GM18868 (cell line): Measurements from ENCODE around the gene BDP1.
A peak's percentile ranks its signal among the peaks of the same experiment; 100 is the strongest.
"Not testable (repeated sequence)": the region's sequence is repeated elsewhere in the genome, so short reads cannot be mapped to it uniquely, and the experiment has no call there.

Source experiments
- ATAC-seq: cut with Tn5 transposase; IDR thresholded peaks from one replicate; pipeline ENCODE4 v1.9.1; 2021; ENCODE audit warnings: mild to moderate bottlenecking, moderate library complexity; ENCODE audit not compliant: unreplicated experiment

BDP1 gene

DNA sequence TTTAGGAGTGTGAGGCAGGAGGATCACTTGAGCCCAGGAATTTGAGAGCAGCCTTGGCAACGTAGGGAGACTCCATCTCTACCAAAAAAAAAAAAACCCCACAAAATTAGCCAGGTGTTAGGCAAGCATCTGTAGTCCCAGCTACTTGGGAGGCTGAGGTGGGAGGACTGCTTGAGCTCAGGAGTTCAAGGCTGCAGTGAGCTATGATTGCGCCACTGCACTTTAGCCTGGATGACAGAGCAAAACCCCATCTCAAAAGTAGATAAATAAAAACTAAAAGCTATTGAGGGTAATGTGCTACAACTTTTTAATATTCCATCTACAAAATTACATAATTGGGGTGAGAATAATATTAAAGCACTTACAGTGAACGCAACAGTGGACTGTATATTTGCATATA, 5.9 kb downstream of the BDP1 start:
- ATAC-seq: no peak

- ATAC-seq: no peak
Observed at GRCh38 chr5:71471193-71471592, 15.7 kb downstream of the BDP1 start.

GRCh38 chr5:71475788-71476384, 20.4 kb downstream of the BDP1 start:
- ATAC-seq: no peak

- ATAC-seq: no peak
Observed at GRCh38 chr5:71481441-71481840, 26.0 kb downstream of the BDP1 start.

DNA sequence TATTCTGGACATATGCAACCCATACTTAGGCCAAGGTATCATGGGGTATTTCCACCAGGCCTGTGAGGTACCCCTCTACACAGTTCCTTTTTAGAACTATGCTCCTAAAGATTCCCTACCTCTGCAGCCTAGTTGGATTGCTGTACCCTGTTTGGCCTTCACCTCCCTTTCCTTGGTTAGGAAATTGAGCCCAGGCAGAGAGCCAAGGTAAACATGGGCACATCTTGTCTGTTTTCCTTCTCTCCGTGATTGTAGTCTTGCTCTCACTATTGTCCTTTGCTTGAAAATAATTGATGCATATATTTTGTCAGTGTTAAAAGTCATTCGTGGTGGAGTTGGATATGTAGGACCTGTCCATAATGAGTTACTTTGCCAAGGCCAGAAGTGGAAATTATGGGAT, 26.7 kb downstream of the BDP1 start:
- ATAC-seq: no peak

- no peak for ATAC-seq
Observed at GRCh38 chr5:71483355-71483754, 27.9 kb downstream of the BDP1 start.

DNA sequence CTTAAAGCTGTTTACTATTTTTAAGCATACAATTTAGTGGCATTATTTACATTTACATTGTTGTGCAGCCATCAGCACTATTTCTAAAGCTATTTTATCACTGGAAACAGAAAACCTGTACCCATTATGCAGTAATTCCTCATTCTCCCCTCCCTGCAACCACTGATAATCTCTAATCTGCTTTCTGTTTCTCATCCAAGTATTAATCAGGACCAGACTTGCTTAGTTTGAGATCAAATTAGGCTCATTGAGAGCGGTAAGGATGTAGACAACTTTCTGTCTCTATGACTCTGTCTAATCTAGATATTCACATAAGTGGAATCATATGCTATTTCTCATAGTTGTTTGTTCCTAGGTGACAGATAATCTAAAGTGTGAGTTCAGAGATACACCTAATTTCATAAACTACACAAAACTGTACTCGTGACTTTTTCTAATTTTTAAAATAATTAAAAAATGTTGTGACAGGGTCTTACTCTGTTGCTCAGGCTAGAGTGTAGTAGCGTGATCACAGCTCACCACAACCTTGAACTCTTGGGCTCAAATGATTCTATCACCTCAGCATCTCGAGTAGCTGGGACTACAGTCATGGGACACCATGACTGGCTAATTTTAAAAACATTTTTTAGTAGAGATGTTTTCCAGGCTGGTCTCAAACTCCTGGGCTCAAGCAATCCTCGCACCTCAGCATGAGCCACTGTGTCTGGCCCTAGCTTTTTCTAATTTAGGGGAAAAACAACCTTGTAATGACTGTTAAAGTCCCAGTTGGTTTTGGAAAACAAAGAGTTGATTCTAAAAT, 37.6 kb downstream of the BDP1 start:
- ATAC-seq: no peak

DNA sequence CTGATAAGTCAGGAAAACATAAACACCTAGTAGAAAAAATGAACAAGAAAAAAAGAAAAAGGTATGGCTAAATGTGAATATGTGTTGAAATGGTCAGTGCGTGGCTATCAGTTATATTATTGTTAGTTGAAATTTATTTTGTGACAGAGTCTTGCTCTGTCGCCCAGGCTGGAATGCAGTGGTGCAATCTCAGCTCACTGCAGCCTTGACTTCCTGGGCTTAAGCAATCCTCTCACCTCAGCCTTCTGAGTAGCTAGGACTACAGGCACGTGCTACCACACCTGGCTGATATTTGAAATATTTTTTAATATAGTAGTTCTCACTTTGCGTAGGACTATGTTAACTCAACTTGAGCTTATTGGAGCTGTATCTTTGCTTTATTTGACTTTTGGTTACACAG, 38.8 kb downstream of the BDP1 start:
- ATAC-seq: not testable (repeated sequence)

DNA sequence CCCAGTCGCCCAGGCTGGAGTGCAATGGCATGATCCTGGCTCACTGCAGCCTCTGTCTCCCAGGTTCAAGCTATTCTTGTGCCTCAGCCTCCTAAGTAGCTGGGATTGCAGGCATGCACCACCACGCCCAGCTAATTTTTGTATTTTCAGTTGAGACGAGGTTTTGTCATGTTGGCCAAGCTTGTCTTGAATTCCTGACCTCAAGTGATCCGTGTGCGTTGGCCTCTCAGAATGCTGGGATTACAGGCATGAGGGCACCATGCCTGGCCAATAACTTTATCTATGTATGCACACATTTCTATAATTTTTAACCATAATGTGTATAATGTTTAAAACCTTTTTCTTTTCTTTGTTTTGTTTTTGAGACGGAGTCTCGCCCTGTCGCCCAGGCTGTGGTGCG, 43.3 kb downstream of the BDP1 start:
- ATAC-seq: not testable (repeated sequence)

GRCh38 chr5:71503536-71503935, 48.1 kb downstream of the BDP1 start:
- ATAC-seq: no peak

DNA sequence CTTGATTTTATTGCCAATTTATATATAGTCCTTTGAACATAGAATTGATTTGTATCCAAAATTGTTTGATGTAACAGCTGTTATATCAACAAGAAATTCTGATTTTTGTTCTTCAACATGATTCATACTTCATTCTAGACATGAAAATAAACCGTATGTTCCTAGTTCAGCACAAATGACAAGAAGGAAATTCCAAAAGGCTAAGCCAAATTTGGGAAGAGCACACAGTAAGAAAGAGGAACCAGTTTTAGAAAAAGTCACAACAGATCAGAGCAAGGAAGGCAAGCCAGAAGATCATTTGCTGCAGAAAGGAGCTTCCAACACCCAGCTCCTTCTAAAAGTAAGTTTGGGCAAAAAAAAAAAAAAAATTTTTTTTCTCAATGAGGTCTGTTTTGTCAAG, 66.7 kb downstream of the BDP1 start:
- ATAC-seq: no peak

GRCh38 chr5:71525611-71526010, 70.2 kb downstream of the BDP1 start:
- not testable (repeated sequence) for ATAC-seq

DNA sequence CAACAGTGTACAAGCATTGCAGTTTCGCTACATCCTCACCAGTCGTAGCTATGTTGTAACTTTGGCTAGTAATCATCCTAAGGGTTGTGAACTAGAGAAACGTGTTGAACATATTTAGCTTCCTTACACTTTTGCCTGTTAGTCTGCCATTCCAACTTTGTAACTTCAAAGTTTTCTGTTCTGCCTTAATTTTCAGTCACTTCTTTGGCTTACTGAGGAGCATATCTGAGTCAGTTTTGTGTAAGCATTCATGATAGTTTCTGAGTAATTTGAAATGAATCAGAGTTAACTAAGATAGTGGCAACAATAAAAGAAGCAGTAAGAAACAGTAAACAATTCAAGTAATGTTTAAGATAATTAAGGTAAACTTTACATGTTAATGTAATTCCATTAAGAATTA, 72.8 kb downstream of the BDP1 start:
- no peak for ATAC-seq

DNA sequence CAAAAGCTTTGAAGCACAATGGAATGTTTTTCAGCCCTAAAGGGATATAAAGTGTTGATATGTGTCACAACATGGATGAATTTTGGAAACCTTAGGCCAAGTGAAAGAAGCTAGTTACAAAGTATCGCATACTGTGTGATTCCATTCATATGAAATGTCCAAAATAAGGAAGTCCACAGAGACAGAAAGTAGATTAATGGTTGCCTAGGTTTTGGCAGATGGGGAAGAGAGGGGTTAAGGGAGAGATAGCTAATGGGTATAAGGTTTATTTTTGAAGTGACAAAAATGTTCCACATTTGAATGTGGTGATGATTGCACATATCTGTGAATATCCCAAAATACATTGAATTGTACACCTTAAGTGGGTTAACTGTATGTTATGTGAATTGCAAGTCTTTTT, 74.2 kb downstream of the BDP1 start:
- no peak for ATAC-seq

DNA sequence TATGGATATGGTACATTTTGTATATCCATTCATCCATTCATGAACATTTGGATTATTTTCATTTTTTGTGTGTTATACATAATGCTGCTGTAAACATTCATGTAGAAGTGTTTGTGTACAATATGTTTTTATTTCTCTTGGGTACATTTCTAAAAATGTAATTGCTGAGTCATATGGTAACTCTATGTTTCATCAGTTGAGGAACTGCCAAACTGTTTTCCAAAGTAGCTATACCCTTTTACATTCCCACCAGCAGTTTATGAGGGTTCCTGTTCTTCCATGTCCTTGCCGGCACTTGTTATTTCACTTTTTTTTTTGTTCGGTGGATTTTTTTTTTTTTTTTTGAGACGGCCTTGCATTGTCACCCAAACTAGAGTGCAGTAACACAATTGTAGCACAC, 77.7 kb downstream of the BDP1 start:
- no peak for ATAC-seq

DNA sequence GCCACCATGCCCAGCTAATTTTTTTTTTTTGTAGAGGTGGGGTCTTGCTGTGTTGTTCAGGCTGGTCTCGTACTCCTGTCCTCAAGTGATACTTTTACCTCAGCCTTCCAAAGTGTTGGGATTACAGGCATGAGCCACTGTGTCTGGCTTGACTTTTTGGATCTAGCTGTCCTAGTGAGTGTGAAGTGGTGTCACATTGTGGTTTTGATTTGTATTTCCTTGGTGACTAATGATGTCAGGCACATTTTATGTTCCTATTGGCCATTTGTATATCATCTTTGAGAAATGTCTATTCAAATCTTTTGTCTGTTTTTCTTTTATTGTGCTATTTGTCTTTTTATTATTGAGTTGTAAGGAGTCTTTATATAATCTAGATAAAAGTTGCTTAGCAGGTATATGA, 78.2 kb downstream of the BDP1 start:
- peak; percentile 57 for ATAC-seq

DNA sequence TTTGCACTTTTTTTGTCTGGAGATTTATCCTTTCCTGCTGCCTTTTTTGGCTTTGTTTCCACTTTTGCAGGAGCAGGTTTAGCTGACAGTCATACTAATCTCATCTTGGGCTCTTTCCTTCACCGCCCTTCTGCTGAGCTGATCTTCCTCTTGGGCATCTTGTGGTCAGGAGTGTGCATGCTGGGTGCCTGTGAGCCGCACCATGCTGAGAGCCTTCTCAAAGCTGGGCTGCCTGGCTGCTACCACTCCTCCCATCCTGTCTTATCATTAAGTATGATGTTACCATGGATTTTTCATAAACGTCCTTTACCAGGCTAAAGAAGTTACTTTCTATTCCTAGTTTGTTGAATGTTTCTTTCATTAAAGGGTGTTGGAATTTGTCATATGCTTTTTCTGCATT, 82.2 kb downstream of the BDP1 start:
- ATAC-seq: no peak

- ATAC-seq: not testable (repeated sequence)
Observed at GRCh38 chr5:71550885-71551284, 95.4 kb downstream of the BDP1 start.

DNA sequence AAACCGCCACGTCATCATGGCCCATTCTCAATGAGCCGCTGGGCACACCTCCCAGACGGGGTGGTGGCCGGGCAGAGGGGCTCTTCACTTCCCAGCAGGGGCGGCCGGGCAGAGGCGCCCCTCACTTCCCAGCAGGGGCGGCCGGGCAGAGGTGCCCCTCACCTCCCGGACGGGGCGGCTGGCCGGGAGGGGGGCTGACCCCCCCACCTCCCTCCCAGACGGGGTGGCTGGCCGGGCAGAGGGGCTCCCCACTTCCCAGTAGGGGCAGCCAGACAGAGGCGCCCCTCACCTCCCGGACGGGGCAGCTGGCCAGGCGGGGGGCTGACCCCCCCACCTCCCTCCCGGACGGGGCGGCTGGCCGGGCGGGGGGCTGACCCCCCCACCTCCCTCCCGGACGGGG, 96.1 kb downstream of the BDP1 start:
- not testable (repeated sequence) for ATAC-seq

- ATAC-seq: not testable (repeated sequence)
Observed at GRCh38 chr5:71552026-71552749, 96.7 kb downstream of the BDP1 start.

GRCh38 chr5:71563161-71563560, 107.7 kb downstream of the BDP1 start:
- no peak for ATAC-seq

DNA sequence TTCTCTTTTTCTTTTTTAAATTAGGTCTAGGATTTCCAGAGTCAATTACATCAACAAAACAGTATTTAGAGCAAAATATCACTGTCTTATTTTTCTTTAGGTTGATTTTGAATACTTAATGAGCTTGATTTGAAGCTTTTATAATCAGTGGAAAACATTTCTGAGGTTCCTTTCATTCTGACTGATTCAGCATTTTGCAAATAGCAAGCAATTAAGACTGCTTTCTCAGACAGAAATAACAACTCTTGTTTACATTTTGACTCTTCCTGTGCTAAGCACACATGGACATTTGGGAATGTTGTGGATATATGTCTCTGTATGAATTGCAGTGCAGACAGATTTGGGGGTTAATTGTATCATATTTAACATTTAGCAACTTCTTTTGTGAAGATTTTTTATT, 109.4 kb downstream of the BDP1 start:
- ATAC-seq: no peak
